SH-SY5Y (cell line): ENCODE data around the gene DDR2.

Source experiments
- GATA2 ChIP-seq: IDR thresholded peaks from 2 replicates; pipeline ENCODE4 v1.6.1; 2011; ENCODE audit warnings: mild to moderate bottlenecking, low read depth, low read length
- GATA3 ChIP-seq: IDR thresholded peaks from 2 replicates; pipeline ENCODE4 v1.6.1; 2011; ENCODE audit warnings: low read depth, mild to moderate bottlenecking, low read length, moderate library complexity

The DDR2 gene

DNA sequence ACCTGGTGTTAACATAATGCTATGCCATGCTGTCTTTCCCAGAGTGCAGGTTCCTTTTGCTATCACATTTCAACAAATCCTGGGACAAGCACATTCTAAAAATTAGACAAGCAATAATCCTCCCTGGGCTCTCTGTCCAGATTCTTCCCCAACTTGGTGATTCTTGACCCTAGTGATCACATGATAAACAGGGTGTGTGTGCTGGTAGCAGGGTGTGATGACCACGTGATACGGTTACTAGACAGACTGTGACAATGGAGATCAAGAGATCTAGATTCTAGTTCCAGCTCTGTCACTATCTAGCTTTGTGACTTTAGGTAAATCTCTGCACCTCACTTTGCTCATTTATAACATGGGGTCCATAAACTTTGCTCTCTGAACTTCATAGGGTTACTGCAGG, 96.3 kb downstream of the DDR2 start:
- TF ChIP-seq GATA3 (no peak), GATA2 (no peak)

DNA sequence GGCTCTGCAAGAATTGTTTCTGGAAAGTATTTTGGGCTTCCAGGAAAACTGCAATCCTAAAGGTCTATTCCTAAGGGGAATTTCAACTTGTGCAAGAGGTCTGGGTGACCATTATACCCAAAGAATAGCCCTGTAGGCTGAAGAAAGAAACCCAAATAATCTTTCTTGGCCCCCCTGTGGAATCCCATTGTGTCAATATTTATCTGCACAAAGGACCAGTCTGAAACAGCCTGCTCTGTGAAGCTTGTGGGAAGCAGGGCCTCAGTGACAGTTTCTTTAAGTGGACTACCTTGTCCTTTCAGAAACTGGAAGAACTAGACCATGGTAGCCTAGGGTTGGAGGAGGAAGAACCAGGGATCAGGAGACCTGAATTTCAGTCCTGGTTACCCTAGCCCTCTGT, 99.8 kb downstream of the DDR2 start:
- TF ChIP-seq GATA3 (no peak), GATA2 (no peak)

DNA sequence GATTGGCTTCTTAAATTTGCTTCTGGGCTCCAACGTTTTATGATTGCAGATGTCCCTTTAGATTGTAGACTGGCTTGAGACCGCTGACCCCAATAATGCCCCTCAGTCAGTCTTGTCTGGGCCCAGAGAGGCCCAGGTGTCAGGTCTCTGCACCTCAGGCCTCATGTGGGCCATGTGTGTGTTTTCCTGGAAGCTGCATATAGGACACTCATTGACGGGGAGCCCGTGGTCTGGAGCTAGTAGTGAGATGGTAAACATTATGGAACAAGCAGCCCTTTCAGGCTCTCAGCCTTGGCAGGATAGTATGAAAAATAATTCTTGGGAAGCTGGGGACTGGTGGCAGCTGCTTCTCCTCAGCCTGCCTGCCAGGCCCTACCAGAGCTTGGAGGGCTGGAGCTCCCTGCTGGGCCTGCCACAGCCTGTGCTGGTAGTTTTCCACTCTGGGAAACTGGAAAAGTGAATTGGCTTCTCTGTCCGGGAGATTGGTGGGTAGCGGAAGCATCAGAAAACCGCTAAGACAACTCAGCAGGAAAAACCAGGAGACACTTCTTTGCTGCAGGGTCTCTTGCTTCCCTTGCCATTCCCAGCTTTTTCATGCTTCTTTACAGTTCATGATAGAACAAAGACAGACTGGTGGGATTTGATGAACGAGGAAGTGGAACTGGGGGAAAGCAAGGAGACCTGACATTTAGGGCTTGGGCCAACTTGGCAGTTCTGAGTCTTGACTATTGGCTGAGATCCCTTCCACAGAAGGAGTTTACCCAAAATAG, 100.5 kb downstream of the DDR2 start:
- TF ChIP-seq GATA2, result no peak

DNA sequence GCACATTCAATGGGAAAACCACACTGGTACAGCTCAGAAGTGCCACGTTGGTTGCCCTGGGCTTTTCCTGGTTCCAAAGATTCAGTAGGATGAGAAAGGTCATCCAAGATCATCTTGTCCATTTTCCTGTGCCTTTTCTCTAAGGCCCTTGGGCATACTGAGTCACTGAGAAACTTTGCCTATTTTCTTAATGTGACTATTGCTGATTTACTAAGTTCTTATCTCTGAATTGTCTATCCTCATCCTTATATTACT, 101.0 kb downstream of the DDR2 start:
- TF ChIP-seq GATA3 (no peak), GATA2 (no peak)

DNA sequence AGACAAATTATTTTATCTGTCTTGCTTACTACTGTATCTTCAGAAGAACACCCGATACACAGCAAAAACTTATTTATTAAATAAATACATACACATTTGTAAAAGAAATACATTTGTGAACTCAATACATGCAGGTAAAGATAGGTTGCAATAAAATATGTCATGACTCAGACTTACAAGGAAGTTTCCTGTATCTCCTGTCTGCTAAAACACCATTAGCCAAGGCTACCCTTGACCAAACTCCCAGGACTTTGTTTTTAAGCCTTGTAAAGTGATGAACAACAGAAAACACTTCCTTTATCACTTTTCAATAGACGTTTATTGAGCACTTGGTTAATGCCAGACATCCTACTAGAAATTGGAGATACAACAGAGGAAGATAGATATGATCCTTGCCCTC, 101.8 kb downstream of the DDR2 start:
- TF ChIP-seq GATA3, result no peak

DNA sequence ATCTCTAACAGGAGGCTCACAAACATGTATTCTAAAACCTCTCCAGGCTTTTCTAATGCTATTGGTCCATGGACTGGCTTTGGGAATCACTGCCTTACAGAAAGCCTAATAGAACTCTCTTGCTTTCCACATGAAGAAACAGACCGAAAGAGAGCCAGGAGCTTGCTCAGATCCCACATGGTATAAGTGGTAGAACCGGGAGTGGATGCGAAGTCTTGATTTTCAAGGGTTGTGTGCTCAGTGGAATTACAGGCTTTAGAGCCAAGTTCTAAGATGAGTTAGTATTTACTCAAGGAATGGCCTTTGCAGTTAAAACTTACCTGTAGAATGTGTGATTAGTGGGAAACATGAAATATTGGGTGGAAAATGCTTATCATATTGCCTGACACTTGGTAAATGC, 103.9 kb downstream of the DDR2 start:
- no peak for TF ChIP-seq GATA3
- TF ChIP-seq GATA2, result no peak

DNA sequence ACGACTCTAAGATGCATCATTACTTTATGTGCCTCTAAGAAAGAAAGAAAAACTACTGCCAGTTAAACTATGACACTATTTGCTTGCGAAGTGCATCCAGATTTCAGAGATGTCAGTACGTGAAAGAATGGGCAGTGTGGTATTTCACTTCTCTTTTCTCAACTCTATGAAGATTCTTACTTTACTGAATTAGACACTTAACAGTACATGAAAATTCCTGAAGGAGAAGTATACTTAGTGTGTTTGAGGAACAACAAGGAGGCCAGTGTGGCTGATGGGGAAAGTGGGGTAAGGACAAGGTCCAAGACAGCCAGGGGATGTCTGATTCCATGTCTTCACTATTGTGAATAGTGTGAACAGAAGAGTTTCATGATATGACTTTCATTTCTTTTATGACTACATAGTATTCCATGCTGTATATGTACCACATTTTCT, 104.4 kb downstream of the DDR2 start:
- TF ChIP-seq GATA3, result no peak
- TF ChIP-seq GATA2, result no peak

DNA sequence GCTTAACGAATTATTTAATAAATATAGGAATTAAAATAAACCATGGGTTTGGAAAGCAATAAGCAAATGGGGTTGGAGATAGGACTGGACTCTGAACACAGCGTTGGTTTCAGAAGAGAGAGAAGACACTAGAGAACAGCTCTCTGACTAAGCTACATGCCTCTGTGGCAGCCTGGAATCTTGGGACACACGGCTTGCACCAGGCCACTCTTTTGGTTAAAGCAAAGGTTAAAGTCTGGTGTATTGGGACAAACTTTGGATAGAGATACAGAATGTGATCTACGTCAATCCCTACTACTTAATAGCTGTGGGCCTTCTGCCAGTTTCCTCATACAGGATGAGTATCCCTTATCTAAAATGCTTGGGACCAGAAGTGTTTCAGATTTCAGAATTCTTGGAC, 108.5 kb downstream of the DDR2 start:
- TF ChIP-seq GATA3 (no peak), GATA2 (no peak)

DNA sequence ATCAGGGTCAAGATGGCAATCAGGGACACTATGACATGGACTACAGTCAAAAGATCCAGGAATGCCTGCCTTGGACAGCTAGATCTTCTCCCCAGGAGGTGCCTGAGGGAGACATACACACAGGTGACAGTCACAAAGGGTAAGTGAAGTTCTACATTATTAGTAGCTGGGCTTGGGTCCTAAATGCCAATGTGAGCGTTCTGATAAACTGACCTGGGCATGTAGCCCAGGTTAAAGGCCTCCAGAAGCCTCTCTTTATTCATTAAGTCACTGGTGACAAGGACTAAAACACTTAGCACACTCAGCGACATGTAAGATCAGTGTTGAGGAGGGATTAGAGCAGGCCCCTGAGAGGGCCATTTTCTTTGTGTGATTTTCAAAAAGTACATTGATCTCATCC, 109.3 kb downstream of the DDR2 start:
- TF ChIP-seq GATA2 (no peak), GATA3 (no peak)

DNA sequence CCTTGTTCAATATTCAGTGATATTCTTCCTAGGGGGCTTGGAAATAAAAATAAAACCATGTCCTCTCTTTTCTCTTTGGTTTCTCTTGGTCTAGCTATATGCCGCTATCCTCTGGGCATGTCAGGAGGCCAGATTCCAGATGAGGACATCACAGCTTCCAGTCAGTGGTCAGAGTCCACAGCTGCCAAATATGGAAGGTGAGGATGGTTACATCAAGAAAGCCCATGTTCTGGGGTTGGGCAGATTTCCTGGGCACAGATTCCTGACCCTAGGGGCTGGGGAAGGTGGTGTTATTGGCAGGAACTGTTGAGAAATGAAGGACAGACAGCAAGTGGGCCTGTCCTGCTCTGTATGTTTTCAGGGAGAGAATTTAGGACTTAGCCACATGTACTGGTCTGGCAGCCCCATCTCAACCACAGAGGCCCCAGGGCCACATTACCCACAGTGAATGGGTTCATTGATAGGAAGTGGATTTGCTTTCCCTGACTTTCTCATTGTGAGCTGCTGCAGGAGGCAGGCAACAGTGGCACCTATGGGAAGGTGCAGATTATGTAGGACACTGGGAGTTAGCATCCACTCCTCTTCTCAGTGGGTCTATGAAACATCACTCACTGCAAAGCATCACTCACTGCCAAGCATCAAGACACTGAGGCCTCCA, 120.9 kb downstream of the DDR2 start:
- TF ChIP-seq GATA2 (no peak), GATA3 (no peak)

DNA sequence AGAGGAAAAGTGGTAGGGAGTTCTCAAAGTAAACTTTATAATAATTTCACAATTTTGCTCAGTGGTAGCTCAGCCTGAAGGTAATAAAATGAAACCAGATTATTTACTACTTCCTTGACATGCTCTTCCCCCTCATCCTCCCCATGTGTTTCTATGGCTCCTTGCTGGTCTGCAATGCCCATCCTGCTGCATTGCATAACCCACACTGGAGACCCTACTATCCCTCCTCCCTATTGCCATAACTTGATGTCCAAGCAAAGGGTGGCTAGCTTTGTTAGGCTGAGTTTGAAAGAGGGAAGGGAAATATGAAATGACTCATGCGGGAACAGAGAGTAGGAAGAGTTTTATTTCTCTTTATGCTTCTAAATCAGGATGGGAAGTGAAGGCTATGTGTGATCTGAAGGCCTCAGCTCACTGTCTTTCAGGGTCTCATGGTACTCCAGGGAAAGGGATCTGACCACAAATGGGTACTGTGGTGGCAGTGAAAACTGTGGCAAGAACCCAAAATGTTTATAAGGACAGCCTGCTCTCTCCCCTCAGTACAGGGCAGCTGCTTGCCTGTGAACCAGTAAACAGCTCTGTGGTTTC, 121.8 kb downstream of the DDR2 start:
- no peak for TF ChIP-seq GATA3
- no peak for TF ChIP-seq GATA2

DNA sequence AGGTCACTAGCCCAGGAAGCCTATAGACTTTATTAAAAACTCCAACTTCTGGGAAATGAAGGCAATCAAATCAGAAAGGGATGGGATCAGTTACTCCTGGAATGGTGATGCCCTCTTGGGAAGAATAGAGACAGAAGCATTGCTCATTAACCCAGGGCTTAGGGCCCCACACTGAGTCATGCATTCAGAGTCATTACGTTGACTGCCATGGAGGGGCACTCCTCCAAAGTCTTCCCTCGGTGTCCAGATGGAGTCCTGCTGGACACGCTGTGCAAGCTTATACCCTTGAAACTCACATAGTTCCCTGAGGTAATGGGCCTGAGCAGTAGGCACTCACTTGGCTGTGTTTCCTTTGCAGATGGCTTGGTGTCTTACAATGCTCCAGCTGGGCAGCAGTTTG, 123.0 kb downstream of the DDR2 start:
- TF ChIP-seq GATA3, result no peak
- no peak for TF ChIP-seq GATA2

DNA sequence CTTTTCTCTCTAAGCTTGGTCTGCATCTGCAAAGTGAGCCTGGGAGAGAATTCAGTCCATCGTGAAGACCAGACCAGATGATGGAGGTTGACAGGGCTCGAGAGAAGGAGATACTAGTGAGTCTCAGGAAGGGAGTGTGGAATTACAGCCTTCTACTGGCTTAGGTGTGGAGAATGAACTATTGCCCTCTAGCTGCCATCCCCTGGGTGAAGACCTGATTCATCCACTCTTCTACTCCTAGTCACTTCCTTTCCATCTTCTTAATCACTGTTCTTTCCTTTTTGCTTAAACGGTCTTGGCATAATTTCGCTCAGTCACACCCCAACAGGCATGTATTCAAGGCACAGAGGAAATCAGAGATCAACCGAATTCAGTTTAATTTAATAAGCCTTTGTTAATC, 124.3 kb downstream of the DDR2 start:
- TF ChIP-seq GATA2, result no peak
- no peak for TF ChIP-seq GATA3

DNA sequence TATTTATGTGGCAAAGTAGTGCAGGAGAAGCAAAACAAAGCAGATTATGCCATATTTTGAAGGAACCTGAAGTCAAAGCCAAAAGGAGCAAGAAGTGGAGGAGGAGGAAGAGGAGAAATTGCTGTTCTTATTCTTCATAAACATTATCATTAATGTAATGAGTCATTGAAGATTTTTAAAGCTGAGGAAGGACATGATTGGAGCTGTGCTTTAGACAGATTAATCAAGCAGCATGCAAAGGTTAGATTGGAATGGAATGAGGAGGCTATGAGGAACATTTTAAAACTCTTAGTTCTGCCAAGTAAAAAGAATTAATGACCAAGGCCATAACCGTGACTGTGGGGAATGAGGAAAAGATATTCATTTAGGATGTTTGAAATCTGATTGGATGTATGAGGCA, 125.2 kb downstream of the DDR2 start:
- TF ChIP-seq GATA3 (no peak), GATA2 (no peak)

DNA sequence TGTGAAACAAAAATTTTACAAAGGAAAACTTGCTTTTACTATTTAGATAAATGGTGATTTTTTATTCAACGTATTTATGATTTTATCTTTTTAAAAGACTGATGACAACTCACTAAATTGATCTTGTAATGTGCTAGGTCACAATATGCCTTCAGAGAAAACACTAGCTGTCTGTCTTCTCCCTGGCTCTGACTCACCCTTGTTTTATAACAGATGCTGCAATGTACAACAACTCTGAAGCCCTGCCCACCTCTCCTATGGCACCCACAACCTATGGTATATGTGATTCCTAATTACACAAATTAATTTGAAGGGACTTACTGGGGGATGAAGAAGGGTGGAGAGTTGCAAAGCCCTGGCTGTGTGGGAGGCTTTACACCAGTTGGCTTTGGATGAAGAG, 133.5 kb downstream of the DDR2 start:
- TF ChIP-seq GATA2 (no peak), GATA3 (no peak)
